ENCODE results near the gene RHOF. TPM values are rescaled to one million over a fixed set of nuclear protein-coding genes. Genes with fewer than 3 reads are reported as not detected.
"Not testable (repeated sequence)": the region's sequence is repeated elsewhere in the genome, so short reads cannot be mapped to it uniquely, and the experiment has no call there.

Gene RHOF
- polyA plus RNA-seq, 4 donors: 4.9 to 14.7 (median 9.5) TPM

DNA sequence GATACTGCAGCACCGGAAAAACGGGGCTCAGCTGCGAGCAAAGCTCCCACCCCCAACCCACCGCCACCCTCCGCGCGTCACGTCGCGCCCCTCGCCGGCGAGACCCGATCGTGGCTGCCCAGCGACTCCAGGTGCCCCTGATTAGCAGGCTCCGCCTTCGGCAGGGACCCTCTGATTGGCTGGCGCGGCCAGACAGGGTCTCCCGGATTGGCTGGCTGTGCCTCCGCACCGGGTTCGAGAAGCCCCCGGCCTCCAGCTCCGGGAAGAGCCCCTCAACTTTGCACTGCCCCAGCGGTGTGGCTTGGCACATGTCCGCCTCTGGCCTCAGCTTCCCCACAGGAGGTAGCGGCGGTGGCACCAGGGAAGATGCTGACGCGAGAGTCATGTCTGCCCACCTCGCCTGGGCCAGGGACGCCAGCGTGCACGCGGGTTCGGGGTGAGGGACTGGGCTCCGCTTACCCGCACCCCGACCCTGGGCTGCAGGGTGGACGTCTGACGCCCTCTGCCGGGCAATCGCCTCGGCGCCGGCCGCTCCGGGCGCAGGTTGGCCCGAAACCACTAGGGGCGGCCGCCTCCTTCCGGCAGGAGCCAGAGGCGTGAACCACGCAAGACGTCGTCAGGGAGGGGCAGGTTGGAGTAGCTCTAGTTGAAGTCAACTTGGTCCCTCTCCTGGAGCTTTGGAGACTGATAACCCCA, 498 bp upstream of the RHOF start:
- DNase-seq (ENCODE audit: low read depth in 4 of 4, low spot score in 3 of 4): no peak

DNA sequence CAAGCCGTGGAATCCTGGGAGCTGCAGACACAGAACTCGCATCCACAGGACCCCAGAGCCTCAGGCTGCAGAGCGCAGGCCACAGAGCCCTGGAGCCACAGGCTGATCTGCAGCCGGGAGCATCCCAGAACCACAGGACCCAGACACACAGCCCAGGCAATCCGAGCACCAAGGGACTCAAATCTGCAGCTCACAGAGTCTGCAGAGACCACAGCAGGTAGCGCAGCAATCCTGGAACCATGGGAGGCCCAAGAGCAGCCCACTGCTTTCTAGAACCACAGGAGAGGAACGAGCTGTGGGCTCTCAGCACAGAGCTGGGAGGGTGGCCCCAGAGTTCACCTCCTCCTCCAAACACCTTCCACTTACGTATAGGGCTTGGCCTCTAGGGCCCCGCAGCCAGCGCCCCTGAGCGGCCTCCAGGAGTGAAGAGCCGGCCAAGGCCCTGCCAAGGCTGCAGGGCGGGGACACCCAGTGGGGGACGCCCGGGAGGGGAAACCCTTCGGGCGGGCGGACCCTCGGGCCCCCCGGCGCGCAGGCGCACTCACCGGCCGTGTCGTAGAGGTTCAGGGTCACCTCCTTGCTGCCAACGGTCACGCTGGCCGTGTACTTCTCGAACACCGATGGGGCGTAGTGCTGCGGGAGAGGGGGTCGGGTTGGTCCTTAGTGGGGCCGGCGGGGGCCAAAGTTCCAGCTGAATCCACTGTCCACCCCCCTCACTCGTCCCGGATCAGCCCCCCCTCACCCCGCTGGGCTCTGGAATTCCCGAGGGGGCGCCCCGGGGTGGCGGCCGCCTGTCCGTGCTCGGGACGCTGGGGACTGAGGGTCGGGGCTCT, 665 bp downstream of the RHOF start:
- no peak for DNase-seq (ENCODE audit: low read depth in 4 of 4, low spot score in 3 of 4)

DNA sequence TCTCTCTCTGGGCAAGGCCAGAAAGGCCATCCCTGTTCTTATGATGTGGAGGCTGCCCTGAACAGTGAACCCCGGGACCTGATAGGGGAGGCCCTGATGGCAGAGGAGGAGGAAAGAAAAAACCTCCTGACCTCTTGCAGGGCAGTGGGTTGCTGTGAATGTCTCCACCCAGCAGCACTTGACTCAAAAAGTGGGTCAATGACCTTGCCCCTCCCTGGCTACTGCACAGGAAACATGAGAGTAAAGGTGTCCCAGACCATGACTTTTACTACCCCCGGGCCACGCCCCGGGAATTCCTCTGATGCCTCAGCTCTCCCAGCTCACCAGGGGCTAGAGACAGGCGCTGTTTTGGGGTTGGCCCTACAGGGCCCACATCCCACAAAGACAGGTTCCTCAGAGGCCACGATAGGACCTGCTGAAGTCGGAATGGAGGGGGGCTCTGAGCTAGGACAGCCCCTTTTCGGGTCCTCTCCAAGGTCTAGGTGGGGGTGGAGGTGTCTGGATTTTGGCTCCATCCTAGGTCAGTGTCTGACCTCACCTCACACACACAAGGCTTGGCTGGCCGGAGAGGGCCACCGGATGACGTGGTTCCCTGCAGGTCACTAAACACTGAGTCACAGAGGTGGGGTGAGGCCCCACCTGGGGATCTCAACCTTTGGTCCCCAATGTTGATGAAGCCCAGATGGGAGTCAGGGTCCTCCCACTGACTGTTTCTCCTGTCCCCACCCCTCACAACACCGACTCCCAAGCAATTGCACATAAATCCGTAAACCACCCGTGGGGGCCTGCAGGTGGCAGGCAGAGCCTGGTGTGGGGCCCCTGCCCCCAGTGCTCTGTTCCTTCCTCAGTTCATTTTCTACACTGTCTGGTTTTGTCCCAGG, 1.6 kb downstream of the RHOF start:
- no peak for DNase-seq (ENCODE audit: low read depth in 4 of 4, low spot score in 3 of 4)

DNA sequence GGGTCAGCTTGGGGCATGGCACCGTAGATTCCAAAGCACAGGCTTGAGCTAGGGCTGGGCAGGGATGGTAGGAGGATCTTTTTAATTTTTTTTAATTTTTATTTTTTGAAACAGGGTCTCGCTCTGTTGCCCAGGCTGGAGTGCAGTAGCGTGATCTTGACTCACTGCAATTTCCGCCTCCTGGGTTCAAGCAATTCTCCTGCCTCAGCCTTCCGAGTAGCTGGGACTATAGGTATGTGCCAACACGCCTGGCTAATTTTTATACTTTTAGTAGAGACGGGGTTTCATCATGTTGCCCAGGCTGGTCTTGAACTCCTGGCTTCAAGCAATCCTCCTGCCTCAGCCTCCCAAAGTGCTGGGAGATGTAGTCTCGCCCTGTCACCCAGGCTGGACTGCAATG, 2.7 kb downstream of the RHOF start:
- DNase-seq (ENCODE audit: low read depth in 4 of 4, low spot score in 3 of 4): not testable (repeated sequence)

DNA sequence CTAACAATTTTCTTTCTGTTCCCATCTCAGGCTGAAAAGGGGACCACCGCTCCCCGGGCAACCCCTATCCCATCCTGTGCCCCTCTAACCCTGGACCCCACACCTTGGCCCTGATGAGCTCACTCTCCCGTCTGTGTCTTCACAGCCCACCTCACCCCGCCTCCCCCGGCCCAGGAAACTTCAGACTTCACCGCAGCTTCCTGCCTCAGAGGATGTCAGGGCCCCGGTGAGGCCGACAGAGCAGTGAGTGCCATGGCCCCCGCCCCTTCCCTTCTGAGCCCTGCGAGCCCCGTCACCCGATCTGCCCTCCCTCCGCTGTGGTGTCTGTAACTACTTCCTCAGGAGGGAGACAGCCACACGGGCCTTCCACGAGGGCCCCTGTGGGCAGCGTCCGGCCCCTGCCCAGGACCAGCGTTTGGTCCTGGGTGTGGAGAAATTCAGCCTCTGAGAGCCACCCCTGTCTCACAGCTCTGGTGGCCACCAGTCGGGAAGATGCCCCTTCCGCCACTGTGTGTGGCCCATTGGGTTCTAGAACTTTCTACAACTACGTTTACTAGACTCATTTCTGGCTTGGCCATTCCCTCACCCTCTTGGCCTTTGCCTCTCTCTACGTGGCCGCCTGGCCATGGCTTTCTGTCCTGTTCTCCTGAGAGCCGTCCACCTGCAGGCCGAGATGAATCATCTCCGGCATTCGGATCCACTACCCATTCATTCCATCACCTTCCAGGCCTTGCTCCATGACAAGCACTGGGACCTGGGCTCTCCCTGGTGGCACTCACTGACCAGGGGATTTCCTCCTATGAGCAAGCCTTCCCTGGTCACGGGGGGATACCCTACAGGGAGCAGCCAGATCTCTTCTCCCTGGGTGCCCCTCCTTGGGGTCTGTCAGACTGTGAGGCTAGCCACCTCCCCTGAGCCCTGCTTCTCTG, 3.4 kb downstream of the RHOF start:
- no peak for DNase-seq (ENCODE audit: low read depth in 4 of 4, low spot score in 3 of 4)

DNA sequence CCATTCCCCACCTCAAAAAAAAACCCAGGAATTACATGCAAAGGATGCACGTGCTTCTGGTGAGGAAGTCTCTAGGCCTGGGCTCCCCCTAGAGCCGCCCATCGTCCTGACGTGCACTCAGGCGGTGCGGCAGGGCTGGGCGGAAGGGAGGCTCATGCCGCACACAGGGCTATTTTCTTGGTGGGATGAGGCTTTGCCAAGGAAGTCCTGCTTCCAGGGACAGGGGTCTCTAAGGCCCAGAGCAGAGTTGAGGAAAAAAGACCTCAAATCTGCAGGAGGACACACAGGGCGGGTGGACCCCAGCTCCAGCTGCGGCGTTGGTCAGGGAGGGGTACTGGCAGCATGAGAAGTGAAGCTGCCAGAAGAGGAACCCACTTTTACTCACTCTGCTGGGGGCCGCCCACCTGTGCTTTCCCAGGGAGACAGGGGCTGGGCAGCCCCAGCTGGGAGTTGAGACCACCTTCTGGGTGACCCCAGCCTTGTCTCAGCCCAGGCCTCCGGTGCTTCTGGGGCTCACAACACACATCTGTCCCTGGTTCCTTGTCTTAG, 4.2 kb downstream of the RHOF start:
- no peak for DNase-seq (ENCODE audit: low read depth in 4 of 4, low spot score in 3 of 4)

DNA sequence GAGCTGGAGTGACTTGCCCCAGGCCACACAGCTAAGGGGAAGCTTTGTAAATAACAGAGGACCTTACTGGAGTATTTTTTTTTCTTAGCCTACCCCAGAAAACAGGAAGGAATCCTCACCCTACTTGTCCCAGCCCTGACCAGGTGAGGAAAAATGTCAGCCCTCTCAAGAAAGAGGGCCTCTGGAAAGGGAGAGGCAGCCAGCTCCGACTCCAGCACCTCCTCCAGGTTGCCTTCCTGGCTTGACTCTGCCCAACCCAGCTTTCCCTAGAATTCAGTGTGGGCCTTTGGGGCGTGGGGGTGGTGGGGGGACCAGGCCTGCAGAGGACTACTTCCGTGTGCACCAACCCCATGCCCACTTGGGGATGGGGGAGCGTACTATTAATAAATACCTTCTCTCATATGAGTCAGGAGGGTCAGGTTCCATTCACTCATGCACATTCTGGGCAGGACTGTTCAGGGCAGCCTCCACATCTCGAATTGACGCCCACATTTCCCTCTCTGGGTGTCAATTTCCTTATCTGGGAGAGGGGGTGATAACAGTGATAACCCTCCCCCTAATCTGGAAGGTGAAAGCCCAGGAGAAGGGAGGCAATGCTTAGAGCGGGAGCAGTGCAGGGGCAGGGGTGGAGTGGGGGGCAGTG, 5.2 kb downstream of the RHOF start:
- no peak for DNase-seq (ENCODE audit: low read depth in 4 of 4, low spot score in 3 of 4)

DNA sequence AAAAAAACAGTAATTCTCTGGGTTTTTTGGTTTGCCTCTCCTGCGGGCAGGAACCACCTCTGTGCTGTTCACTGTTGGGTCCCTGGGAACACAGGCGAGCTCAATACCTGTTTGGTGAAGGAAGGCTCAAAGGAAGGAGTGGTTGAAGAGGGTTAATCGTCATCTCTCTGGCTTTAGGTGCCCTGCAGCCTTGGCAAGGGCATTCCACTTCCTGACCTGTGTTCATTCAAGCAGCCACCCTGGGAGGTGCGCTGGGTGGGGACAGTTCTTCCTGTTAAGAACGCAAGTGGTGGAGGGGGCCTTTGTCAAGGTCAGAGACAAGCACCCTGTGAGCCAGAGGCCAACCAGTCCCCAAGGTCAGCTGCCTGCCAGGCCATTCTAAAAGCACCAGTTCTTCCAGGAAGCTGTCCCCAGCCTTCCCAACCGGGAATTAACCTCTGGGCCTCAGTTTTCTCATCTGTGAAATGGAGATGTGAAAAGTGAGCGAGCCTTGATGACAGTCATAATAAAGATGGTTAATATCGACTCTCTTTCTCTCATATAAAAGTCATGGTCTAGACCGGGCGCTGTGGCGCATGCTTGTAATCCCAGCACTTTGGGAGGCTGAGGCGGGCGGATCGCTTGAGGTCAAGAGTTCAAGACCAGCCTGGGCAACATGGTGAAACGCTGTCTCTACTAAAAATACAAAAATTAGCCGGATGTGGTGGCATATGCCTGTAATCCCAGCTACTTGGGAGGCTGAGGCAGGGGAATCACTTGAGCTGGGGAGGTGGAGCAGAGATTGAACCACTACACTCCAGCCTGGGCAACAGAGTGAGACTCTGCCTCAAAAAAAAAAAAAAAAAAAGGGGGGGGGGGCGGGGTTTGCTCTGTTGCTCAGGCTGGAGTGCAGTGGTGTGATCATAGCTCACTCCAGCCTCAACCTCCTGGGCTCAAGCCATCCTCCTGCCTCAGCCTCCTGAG, 6.1 kb downstream of the RHOF start:
- DNase-seq (ENCODE audit: low read depth in 4 of 4, low spot score in 3 of 4): no peak

DNA sequence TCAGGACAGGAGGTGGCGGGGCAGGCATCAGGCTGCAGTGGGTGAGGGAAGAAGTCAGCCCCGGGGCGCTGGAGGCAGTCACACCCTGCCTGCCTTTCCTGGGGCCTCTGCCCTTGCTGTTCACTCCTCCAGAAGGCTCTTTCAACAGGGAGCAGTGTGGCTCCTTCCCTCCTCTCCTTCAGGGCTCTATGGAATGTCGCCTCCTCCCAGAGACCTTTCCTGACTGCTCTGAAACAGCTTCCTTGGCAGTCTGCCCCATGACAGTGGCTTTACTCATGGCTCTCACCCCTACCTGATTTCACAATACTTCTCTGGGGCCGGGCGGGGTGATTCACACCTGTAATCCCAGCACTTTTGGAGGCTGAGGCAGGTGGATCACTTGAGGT, 7.1 kb downstream of the RHOF start:
- DNase-seq (ENCODE audit: low read depth in 4 of 4, low spot score in 3 of 4): no peak

DNA sequence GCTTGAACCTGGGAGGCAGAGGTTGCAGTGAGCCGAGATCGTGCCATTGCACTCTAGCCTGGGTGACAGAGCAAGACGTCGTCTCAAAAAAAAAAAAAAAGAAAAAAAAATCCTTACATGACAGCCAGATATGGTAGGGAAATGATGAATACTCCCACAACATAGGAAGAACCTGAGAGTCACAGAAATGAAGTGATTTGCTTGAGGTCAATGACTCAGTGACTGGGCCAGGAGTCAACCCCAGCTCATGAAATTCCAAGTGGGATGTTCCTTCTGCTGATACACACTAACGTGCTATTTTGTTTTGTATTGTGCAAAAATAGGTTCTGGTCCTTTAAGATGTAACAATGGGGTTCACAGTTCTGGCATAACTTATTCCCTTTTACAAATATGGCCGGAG, 9.0 kb downstream of the RHOF start:
- no peak for DNase-seq (ENCODE audit: low read depth in 4 of 4, low spot score in 3 of 4)

DNA sequence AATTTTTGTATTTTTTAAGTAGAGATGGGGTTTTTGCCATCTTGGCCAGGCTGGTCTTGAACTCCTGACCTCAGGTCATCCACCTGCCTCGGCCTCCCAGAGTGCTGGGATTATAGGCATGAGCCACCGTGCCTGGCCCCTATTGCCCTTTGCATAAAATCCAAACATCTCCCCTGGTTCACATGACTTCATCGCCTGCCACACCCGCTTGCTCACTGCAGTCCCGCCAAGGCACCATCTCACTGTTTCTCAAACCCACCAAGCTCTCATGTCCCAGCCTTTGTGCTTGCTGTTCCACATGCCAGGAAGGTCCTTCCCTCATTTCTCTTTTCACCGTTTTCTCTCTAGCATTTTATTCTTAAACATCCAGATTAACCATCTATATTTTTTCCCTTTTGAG, 9.7 kb downstream of the RHOF start:
- DNase-seq (ENCODE audit: low read depth in 4 of 4, low spot score in 3 of 4): no peak

DNA sequence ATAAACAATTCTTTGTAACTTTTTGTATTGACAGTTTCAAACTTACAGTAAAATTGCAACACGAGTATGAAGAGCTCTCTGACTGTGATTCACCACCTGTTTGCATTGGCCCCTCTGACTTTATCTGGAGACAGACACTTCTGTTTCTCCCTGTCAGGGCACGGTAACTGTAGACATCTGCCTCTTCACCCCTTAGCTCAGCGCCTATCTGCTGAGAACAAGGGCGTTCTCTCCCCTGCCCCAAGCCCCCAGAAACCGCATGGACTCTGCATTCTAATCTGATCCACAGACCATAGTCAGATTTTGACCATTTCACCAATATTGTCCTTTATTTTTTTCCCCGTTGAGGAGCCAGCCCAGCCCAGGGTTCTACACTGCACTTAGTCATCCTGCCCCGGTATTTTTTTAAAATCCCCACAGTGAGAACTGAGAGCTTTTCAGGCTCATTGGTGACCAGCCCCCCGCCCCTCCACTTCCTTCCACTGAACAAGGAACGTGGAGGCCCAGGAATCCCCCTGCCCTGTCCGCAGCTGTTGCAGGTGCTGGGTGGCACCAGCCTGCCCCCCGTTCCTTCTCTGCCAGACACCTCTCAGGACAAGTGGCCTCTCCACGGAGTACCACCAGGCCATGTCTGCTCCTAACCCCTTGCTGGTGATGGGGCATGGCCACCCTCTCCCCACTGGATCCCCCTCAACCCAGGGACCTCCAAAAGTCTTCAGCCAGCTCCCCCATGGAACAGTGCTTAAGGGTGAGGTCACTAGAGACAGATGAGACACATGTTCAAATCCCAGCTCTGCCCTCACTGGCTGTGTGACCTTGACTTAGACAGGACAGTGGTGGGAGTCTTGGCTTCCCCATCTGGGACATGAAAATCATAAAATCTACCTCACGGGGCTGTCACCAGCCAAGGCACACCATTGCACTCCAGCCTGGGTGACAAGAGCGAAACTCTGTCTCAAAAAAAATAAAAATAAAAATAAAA, 11.2 kb downstream of the RHOF start:
- no peak for DNase-seq (ENCODE audit: low read depth in 4 of 4, low spot score in 3 of 4)

DNA sequence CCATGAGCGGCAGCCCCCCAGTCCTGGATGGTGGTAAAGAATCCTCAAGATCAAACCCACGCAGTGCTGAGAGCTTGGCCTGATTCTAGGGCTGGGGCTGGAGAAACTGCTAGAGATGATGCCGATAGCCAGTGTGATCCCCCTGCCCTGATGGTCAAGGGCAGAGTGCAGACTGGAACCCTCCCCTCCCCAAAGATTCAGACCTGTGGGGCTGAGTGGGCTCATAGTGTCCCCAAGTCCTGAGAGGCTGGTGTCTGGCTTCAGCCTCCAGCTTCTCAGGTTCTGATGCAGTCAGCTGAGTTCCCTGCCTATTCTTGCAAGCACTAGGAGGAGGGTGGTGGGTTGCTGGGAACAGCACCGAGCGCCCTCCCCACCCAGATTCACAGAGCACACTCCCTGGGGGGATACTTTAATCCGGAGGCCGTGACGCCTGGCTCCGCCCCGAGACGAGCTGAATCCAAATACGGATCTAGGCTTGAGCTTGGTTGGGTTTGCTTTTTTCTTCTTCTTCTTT, 11.9 kb downstream of the RHOF start:
- no peak for DNase-seq (ENCODE audit: low read depth in 4 of 4, low spot score in 3 of 4)

DNA sequence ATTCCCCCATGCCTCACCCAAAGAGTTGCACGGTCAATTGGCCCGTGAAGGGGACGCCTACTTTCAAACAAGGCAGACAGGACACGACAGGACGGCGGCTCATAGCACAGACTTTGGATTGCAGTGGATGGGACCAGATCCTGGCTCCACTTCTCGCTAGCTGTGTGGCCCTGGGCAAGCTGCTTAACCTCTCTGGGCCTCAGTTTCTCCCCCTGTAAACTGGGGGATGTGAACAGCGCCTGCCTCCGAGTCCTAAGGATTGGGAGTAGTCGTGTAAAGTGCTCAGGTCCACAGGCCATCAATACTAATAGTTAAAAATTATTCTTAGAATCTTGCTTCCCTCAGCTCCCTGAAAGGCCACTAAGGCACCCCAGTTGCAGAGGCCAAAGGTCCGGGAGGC, 13.1 kb downstream of the RHOF start:
- no peak for DNase-seq (ENCODE audit: low read depth in 4 of 4, low spot score in 3 of 4)

DNA sequence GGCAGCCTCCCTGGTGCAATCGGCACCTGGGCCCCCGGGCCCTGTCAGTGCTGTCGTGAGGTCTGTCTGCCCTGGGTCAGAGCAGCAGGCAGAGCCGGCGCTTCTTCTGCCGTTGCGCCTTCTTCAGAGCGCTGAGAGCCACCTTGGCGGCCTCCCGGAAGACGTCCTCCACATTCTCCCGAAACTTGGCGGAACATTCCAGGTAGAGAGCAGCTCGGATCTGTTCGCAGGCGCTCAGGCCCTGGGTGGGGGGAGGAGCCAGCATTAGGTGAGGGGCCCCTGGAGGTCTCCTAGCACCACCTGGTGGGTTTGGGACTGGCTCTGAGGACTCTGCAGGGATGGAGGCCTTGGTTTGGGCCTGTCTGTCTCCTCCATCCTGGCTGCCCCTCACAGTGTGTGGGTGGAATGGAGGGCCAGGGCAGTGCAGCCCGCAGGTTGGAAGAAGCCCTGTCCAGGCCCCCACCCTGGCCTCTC, 14.0 kb downstream of the RHOF start:
- DNase-seq (ENCODE audit: low read depth in 4 of 4, low spot score in 3 of 4): no peak

DNA sequence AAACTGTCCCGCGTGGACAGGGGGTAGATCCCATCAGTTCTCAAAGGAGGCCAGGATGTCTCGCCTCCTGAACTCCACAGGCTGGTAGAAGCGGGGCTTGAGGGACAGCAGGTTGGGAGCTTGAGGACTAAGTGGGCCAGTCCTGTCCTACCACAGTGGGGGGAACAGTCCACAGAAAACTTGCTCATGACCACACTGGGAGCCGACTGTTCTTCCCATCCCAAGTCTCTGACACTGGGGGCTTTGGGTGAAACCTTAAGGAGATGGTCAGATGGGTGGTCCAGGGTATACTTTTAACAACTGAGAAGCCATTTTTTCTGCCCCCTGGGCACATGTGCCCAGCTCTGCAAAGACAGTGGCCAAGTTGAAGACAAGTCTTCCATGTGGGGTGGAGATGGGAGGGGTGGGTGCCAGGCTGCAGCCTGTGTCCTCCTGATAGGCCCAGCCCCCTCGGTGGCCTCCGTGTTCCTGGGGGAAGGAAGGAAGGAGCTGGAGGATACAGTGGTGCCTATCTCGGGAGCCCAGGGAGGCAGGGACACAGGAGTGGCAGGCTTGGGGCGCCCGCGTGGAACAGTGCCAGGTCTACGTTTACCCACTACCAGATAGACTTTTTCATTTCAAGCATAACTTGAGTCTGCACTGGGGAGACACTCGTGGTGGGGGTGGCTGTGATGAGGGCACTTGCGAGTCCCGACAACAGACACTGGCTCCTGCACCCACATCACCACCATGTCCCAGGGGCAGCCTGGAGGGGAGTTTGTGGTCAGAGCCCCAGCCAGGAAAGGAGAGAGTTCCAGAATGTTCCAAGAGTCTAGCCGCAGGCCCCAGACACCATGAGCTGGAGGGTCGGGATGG, 14.7 kb downstream of the RHOF start:
- no peak for DNase-seq (ENCODE audit: low read depth in 4 of 4, low spot score in 3 of 4)
